Activated naive CD4-positive, alpha-beta T cell treated with anti-CD3 and anti-CD28 coated beads, Interleukin-2, amount 10 ng/mL, durations not matched to agents 7 days and 5 days (primary cell): ENCODE data around the gene IREB2.

Source experiments
- CTCF ChIA-PET: fragments of 350-600 bp; sonication (Branson Sonifier 250); formaldehyde crosslinking; loops from one replicate; lab custom pipeline; 2021; ENCODE audit warnings: antibody characterized with exemption; lab: Charles Lee
- DNase-seq: peaks from one replicate; pipeline ENCODE4 v3.0.0-alpha.2; 2020
- H3K27ac Mint-ChIP-seq: one replicate; pipeline ENCODE4 v1.8.0; 2021; ENCODE audit warnings: mild to moderate bottlenecking, moderate library complexity, mixed read lengths
- H3K27me3 Mint-ChIP-seq: one replicate; pipeline ENCODE4 v1.8.0; 2021; ENCODE audit warnings: mild to moderate bottlenecking, mixed read lengths
- H3K36me3 Mint-ChIP-seq: one replicate; pipeline ENCODE4 v1.8.0; 2021; ENCODE audit warnings: mixed read lengths
- H3K4me1 Mint-ChIP-seq: one replicate; pipeline ENCODE4 v1.8.0; 2021; ENCODE audit warnings: mixed read lengths
- H3K4me3 Mint-ChIP-seq: one replicate; pipeline ENCODE4 v1.8.0; 2021; ENCODE audit warnings: mild to moderate bottlenecking, moderate library complexity, mixed read lengths
- H3K9me3 Mint-ChIP-seq: one replicate; pipeline ENCODE4 v1.8.0; 2021; ENCODE audit warnings: mixed read lengths

IREB2 gene

DNA sequence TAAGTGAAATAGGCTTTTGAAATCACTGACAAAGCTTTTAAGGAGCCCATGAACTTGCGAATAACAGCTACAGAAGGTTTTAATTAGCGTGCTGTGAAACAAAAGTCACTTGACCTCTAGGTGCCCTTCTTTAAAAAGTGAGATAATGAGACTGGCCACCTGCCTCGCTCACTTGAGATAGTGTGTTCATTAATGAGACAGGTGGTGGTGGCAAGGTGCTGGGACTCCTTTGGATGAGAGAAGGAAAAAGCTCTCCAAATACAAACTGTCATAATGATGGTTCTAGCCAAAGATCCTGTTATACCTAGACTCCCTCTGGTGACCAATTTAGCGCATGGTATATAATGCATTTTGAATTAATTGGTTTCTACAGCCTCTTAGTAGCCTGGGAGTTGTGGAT is 22.7 kb upstream of the IREB2 start:
- no peaks in the 10 kb centered on the region for H3K9me3 Mint-ChIP-seq
- peaks cover 27% of the 10 kb centered on the region for H3K27me3 Mint-ChIP-seq
- H3K4me1 Mint-ChIP-seq, result no peaks in the 10 kb centered on the region
- no peak overlapping the region for H3K27ac Mint-ChIP-seq
- no peak for DNase-seq
- no peak overlapping the region for H3K4me3 Mint-ChIP-seq
- CTCF ChIA-PET, result interaction anchor here (0.9 to 1.2 kb wide), 2 partner anchors 8 to 17 kb away, joined by 3 to 4 read pairs; no protein-coding TSS in a partner anchor
- H3K36me3 Mint-ChIP-seq, result no peaks in the 10 kb centered on the region

DNA sequence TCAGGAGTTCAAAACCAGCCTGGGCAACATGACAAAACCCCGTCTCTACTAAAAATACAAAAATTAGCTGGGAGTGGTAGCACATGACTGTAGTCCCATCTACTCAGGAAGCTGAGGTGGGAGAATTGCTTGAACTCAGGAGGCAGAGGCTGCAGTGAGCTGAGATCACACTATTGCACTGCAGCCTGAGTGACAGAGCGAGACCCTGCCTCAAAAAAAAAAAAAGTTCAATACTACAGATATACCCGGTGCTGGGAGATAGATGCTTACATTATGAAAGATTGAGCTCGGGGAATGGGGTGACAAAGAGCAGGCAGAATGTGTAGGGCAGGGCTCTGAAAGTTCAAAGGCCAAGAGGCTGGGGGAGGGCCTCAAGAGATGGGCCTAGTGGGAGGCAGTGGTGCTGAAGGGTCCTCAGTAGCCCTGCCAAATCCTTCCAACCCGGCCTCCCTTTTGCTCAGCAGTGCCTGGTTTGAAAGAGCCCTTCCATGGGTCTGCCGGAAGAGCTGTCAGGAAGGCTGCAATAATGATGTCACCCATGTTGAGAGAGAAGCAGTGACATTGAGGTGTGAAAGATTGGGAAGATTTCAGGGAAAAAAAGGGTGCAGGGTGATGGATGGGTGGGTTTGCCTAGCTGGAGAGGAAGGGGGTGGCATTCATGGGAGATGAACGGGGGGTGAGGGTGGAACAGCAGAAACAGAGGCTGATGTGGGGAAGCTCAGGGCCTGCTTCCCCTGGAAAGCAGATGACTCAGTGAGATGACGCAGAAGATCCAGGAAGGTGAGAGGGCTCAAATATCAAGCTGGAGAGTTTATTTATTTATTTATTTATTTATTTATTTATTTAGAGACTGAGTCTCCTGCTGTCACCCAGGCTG is 20.0 kb upstream of the IREB2 start:
- Mint-ChIP-seq H3K27me3 (peaks cover 41% of the 10 kb centered on the region), H3K4me1 (no peaks in the 10 kb centered on the region), H3K27ac (no peak overlapping the region), H3K36me3 (no peaks in the 10 kb centered on the region), H3K9me3 (no peaks in the 10 kb centered on the region), H3K4me3 (no peak overlapping the region)
- CTCF ChIA-PET, result interaction anchor here (0.6 to 1.8 kb wide), 2 partner anchors 106 to 450 kb away, joined by 3 to 8 read pairs; no protein-coding TSS in a partner anchor
- DNase-seq, result no peak

DNA sequence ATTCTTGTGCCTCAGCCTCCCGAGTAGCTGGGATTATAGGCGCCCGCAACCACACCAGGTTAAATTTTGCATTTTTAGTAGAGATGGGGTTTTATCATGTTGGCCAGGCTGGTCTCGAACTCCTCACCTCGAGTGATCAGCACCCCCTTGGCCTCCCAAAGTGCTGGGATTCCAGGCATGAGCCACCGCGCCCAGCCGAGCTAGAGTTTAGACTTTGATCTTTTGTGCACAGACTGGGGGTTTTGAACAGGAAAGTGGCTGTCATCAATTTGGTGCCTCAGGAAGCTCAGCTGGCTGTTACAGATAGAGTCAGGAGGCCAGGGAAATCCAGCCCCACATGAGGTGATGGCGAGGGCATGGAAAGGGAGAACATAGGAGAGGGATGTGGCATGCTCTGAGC is 19.3 kb upstream of the IREB2 start:
- DNase-seq, result no peak
- Mint-ChIP-seq H3K9me3 (no peaks in the 10 kb centered on the region), H3K36me3 (no peaks in the 10 kb centered on the region), H3K4me1 (no peaks in the 10 kb centered on the region), H3K27ac (no peak overlapping the region), H3K27me3 (peaks cover 42% of the 10 kb centered on the region), H3K4me3 (no peak overlapping the region)
- CTCF ChIA-PET, result interaction anchor here (1.8 kb wide), 1 partner anchor 107 kb away, joined by 8 read pairs; no protein-coding TSS in a partner anchor

DNA sequence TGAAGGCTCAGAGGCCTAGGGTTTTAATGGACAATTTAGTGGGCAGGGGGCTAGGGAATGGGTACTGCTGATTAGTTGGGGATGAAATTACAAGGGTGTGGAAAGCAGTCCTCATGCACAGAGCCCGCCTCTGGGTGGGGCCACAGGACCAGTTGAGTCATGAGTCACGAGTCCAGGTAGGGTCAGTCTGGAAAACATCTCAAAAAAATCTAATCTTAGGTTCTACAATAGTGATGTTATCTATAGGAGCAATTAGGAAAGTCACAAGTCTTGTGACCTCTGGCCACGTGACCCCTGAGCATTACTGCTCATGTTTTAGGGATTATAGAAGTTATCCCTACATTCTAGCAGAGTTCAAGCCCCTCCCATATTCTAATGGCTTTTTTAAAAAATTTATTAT is 18.6 kb upstream of the IREB2 start:
- CTCF ChIA-PET, result no interaction called here
- H3K9me3 Mint-ChIP-seq, result no peaks in the 10 kb centered on the region
- H3K27me3 Mint-ChIP-seq, result peaks cover 41% of the 10 kb centered on the region
- H3K4me3 Mint-ChIP-seq, result no peak overlapping the region
- H3K27ac Mint-ChIP-seq, result no peak overlapping the region
- DNase-seq, result no peak
- no peaks in the 10 kb centered on the region for H3K4me1 Mint-ChIP-seq
- H3K36me3 Mint-ChIP-seq, result no peaks in the 10 kb centered on the region

DNA sequence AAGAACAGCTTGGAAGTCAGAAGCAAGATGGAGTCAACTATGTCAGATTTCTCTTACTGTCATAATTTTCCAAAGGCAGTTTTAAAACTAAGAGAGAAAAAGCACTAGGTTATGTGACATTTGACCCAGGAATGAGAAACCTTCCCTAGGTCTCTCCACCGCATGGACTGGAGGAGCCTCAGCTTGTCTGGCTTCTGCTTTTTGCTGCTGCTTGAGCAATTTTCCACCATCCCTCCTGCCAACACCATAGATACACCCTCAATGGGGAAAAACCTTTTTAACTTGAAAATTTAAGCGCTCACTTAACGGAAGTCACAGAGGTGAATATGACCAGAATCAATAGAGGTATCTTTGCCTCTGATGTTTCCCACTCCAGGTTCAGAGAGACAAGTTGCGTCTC is 17.8 kb upstream of the IREB2 start:
- H3K9me3 Mint-ChIP-seq, result no peaks in the 10 kb centered on the region
- CTCF ChIA-PET, result no interaction called here
- peaks cover 2% of the 10 kb centered on the region for H3K4me1 Mint-ChIP-seq
- H3K27me3 Mint-ChIP-seq, result peaks cover 36% of the 10 kb centered on the region
- H3K27ac Mint-ChIP-seq, result no peak overlapping the region
- no peak overlapping the region for H3K4me3 Mint-ChIP-seq
- DNase-seq, result no peak
- H3K36me3 Mint-ChIP-seq, result no peaks in the 10 kb centered on the region

DNA sequence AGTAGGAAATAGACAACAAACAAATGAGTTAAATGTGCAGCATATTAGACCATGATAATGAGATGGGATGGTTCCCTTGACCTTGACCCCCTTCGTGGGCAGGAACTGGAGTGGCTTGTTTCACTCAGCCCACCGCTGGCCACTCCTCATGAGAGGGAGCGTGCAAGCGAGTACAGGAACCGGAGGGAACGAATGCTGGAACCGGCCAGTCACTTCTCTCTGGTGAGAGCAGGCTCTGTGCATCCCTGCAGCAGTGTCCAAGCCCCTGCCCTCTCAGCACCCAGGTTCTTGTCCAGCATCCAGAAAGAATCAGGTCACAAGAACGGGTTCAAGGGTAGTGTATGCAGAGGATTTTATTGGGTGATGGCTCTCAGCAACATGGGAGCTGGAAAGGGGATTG is 17.2 kb upstream of the IREB2 start:
- H3K27ac Mint-ChIP-seq, result no peak overlapping the region
- H3K36me3 Mint-ChIP-seq, result no peaks in the 10 kb centered on the region
- peaks cover 8% of the 10 kb centered on the region for H3K4me1 Mint-ChIP-seq
- CTCF ChIA-PET, result interaction anchor here (0.6 kb wide), 1 partner anchor 9 kb away, joined by 3 read pairs; no protein-coding TSS in a partner anchor
- H3K9me3 Mint-ChIP-seq, result no peaks in the 10 kb centered on the region
- H3K27me3 Mint-ChIP-seq, result peaks cover 35% of the 10 kb centered on the region
- no peak overlapping the region for H3K4me3 Mint-ChIP-seq
- DNase-seq, result no peak

DNA sequence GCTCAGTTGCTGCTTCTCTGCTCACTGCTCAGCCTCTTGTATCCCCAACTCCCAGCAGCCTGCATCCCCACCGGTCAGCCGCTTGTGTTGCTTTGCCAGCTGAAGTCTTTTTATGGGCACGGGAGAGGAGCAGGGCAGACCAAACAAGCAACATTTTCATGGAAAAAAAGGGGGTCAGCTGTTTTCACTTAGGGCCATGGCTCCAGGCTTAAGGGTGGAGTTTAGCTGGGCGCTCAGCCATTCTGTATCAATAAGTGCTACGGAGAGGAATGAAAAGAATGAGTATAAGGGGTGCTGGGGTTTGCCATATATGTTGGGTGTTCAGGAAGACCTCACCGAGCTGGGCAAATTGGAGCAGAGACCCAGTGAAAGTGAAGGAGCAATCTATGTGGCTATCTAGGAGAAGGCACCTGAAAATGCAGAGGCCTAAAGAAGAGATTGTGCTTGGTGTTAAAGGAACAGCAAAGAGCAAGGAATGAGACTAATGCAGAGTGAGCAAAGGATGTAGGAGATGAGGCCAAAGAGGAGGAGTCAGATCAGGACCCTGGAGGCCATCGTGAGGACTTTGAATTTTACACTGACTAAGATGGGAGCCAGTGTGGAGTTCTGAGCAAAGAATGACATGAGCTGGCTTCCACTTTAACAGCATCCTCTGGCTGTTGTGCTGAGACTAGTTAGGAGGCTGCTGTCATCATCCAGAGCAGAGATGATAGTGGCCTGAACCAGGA is 16.6 kb upstream of the IREB2 start:
- Mint-ChIP-seq H3K4me3 (no peak overlapping the region), H3K4me1 (peaks cover 14% of the 10 kb centered on the region), H3K27me3 (peaks cover 29% of the 10 kb centered on the region), H3K36me3 (no peaks in the 10 kb centered on the region), H3K9me3 (no peaks in the 10 kb centered on the region), H3K27ac (no peak overlapping the region)
- no peak for DNase-seq
- CTCF ChIA-PET, result interaction anchor here (0.6 to 2.2 kb wide), 3 partner anchors 10 to 112 kb away, joined by 3 to 7 read pairs (median 5); no protein-coding TSS in a partner anchor

DNA sequence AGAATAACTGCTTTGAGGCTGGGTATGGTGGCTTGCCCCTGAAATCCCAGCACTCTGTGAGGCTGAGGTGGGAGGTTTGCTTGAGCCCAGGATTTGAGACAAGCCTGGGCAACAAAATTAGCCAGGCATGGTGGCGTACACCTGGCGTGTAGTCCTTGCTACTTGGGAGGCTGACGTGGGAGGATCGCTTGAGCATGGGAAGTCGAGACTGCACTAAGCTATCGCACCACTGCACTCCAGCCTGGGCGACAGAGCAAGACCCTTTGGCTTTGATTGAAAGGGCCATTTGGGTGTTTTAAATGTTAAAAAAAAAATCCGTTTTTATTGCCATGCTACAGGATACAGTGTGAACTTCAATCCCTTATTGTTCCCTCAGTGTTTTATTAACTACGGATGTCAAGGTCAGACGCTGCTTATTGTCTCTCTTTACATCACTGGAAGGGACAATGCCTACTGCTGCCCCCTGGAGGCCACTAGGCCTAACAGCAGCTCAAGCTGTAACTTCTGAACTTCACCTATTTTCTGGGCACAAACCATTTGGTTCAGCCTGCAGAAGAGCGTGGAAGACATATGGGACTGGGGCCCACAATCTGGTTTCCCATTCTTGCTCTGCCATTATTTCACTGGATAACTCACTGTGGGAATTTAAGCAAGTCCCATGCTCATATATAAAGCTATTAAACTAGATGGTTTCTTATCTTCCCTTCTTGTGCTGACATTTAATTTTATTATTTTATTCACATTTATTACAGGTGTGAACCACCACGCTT is 15.3 kb upstream of the IREB2 start:
- H3K27ac Mint-ChIP-seq, result no peak overlapping the region
- DNase-seq, result peak; percentile 77
- H3K27me3 Mint-ChIP-seq, result peaks cover 27% of the 10 kb centered on the region
- no peaks in the 10 kb centered on the region for H3K9me3 Mint-ChIP-seq
- H3K4me1 Mint-ChIP-seq, result peaks cover 14% of the 10 kb centered on the region
- no peaks in the 10 kb centered on the region for H3K36me3 Mint-ChIP-seq
- H3K4me3 Mint-ChIP-seq, result no peak overlapping the region
- CTCF ChIA-PET, result interaction anchor here (0.7 to 2.2 kb wide), 20 partner anchors 9 to 464 kb away, joined by 3 to 8 read pairs (median 3); no protein-coding TSS in a partner anchor

DNA sequence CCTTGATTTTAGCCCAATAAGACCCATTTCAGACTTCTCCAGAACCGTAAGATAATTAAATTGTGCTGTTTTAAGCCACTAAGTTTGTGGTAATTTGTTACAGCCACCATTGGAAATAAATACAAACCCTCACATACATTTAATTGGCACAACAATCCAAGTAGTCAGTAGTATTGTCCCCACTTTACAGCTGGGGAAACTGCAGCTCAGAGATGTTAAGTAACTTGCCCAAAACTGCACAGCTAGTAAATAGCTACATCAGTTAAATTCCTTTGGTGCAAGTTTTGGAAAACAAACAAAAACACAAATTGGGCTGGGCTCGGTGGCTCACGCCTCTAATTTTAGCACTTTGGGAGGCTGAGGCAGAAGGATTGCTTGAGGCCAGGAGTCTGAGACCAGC is 13.3 kb upstream of the IREB2 start:
- no peak overlapping the region for H3K27ac Mint-ChIP-seq
- H3K36me3 Mint-ChIP-seq, result no peaks in the 10 kb centered on the region
- H3K9me3 Mint-ChIP-seq, result no peaks in the 10 kb centered on the region
- peaks cover 23% of the 10 kb centered on the region for H3K27me3 Mint-ChIP-seq
- H3K4me1 Mint-ChIP-seq, result peaks cover 14% of the 10 kb centered on the region
- no peak overlapping the region for H3K4me3 Mint-ChIP-seq
- no peak for DNase-seq
- CTCF ChIA-PET, result interaction anchor here (1.7 to 1.9 kb wide), 2 partner anchors 13 to 117 kb away, joined by 5 to 8 read pairs; no protein-coding TSS in a partner anchor

DNA sequence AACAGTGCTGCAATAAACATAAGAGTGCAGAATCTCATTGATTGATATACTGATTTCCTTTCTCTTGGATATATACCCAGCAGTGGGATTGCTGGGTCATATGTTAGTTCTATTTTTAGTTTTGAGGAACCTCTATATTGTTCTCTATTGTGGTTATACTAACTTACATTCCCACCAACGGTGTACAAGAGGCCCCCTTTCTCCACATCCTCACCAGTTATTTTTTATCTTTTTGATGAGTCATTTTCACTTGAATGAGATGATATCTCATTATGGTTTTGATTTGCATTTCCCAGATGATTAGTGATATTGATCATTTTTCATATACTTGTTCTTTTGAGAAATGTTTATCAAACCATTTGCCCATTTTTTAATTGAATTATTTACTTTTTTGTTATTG is 12.4 kb upstream of the IREB2 start:
- peaks cover 21% of the 10 kb centered on the region for H3K27me3 Mint-ChIP-seq

DNA sequence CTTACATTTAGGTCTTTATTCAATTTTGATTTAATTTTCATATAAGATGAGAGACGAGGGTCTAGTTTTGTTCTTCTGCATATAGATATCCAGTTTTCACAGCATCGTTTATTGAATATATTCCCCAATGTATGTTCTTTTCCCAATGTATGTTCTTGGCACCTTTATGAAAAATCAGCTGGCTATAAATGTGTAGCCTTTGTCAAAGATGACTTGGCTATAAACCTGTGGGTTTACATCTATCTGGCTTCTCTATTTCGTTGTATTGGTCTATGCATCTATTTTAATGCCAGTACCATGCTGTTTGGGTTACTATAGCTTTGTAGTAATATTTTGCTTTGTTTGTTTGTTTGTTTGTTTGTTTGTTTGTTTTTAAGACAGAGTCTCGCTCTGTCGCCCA is 11.7 kb upstream of the IREB2 start:
- Mint-ChIP-seq H3K36me3 (no peaks in the 10 kb centered on the region), H3K9me3 (no peaks in the 10 kb centered on the region), H3K4me3 (no peak overlapping the region), H3K4me1 (peaks cover 14% of the 10 kb centered on the region), H3K27me3 (peaks cover 18% of the 10 kb centered on the region), H3K27ac (no peak overlapping the region)
- DNase-seq, result no peak
- CTCF ChIA-PET, result interaction anchor here (2.7 kb wide), 1 partner anchor 118 kb away, joined by 9 read pairs; no protein-coding TSS in a partner anchor

More for the DNA sequence above, 12.4 kb upstream of the IREB2 start:
- no peak for DNase-seq
- CTCF ChIA-PET, result interaction anchor here (1.7 to 2.7 kb wide), 2 partner anchors 12 to 117 kb away, joined by 5 to 9 read pairs; no protein-coding TSS in a partner anchor
- Mint-ChIP-seq H3K36me3 (no peaks in the 10 kb centered on the region), H3K27ac (no peak overlapping the region), H3K4me1 (peaks cover 14% of the 10 kb centered on the region), H3K4me3 (no peak overlapping the region), H3K9me3 (no peaks in the 10 kb centered on the region)

DNA sequence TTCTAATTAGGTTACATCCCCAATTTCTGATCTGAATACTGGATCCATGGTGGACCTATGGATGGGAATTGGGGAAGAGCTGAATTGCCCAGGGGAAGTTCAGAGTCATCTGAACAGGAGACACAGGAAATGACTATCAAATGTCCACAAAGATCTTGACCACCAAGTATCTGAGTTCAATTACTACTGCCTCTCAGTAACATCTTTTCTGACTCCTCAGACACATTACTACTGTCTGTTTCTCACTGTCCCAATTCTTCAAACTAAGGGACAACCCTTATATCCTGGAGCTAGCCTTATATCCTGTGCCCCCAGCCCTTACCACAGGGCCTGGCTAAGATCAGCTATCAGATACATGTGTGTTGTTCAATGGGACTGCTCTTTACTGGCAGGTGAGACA is 10.1 kb upstream of the IREB2 start:
- Mint-ChIP-seq H3K27ac (no peak overlapping the region), H3K4me3 (no peak overlapping the region), H3K9me3 (no peaks in the 10 kb centered on the region), H3K4me1 (peaks cover 14% of the 10 kb centered on the region), H3K36me3 (no peaks in the 10 kb centered on the region), H3K27me3 (peaks cover 8% of the 10 kb centered on the region)
- no peak for DNase-seq
- CTCF ChIA-PET, result interaction anchor here (2.7 kb wide), 1 partner anchor 120 kb away, joined by 9 read pairs; no protein-coding TSS in a partner anchor

DNA sequence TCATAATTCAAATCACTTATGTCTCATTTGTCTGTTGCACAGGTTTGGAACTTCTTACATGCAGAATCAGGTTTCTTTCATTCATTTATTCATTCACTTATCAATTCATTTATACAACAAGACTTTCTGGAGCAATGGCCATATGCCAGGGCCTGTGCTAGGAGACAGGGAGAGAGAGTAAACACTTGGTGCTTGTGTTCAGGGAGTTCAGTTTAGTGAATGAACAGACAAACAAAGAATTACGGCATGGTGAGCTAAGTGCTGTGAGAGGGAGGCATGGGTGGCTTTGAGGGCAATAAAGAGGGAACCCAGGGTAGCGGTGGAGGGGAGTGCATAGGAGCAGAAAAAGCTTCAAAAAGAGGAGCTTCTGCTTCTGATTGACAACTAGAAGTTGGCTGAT is 8.5 kb upstream of the IREB2 start:
- no peaks in the 10 kb centered on the region for H3K36me3 Mint-ChIP-seq
- H3K4me1 Mint-ChIP-seq, result peaks cover 14% of the 10 kb centered on the region
- DNase-seq, result no peak
- CTCF ChIA-PET, result interaction anchor here (0.9 kb wide), 1 partner anchor 8 kb away, joined by 3 read pairs; the partner anchor contains the start of gene IREB2
- H3K4me3 Mint-ChIP-seq, result no peak overlapping the region
- H3K27me3 Mint-ChIP-seq, result peaks cover 7% of the 10 kb centered on the region
- H3K27ac Mint-ChIP-seq, result no peak overlapping the region
- no peaks in the 10 kb centered on the region for H3K9me3 Mint-ChIP-seq
